HEK293 (cell line): ENCODE data around the gene SH3BP5L.

Experiments
- CTCF ChIA-PET: fragments of 350-600 bp; formaldehyde crosslinking; extraction: SDS; loops from one replicate; lab custom pipeline; 2021; ENCODE audit warnings: antibody characterized with exemption; lab: Yijun Ruan, JAX
- POLR2A ChIA-PET: fragments of 300-600 bp; formaldehyde crosslinking; extraction: SDS; loops from one replicate; lab custom pipeline; 2020; ENCODE audit warnings: antibody characterized with exemption, inconsistent platforms; lab: Yijun Ruan, JAX
- H3K27ac ChIP-seq: fragments of 200-500 bp; sonication (Bioruptor generic); 2 replicates; pipeline ENCODE4 v1.5.1; 2014; ENCODE audit warnings: low read depth, low read length, control low read depth, inconsistent platforms; ENCODE audit errors: extremely low read depth
- H3K36me3 ChIP-seq, 2 experiments: fragments of 200-500 bp in 1 of 2; sonication (Bioruptor generic) in 1 of 2; 1 replicate in 1 of 2; 2 replicates in 1 of 2; pipeline ENCODE4 v1.5.1; 2014 to 2017; ENCODE audit warnings: inconsistent platforms in 2 of 2, low read length in 2 of 2; ENCODE audit not compliant: control insufficient read depth in 2 of 2, insufficient read depth in 1 of 2
- H3K4me1 ChIP-seq: fragments of 200-500 bp; sonication (Bioruptor generic); 2 replicates; pipeline ENCODE4 v1.5.1; 2014; ENCODE audit warnings: mild to moderate bottlenecking, low read length, inconsistent platforms; ENCODE audit not compliant: control insufficient read depth, insufficient read depth
- H3K4me3 ChIP-seq: 2 replicates; pipeline ENCODE4 v1.5.1; 2011; ENCODE audit warnings: low read depth, mild to moderate bottlenecking, control low read depth, low read length, moderate library complexity
- H3K9me3 ChIP-seq: fragments of 200-500 bp; sonication (Bioruptor generic); 2 replicates; pipeline ENCODE4 v1.5.1; 2014; ENCODE audit warnings: low read depth, low read length, inconsistent platforms; ENCODE audit not compliant: control insufficient read depth, insufficient read depth
- EGR2 ChIP-seq: fragments of 450-650 bp; formaldehyde crosslinking; IDR thresholded peaks from 2 replicates; pipeline ENCODE4 v1.5.1; 2016; ENCODE audit warnings: low read depth, missing biosample characterization, missing genetic modification characterization
- KLF16 ChIP-seq: fragments of 450-650 bp; formaldehyde crosslinking; IDR thresholded peaks from 2 replicates; pipeline ENCODE4 v1.5.1; 2017; ENCODE audit warnings: missing biosample characterization, missing genetic modification characterization
- KLF17 ChIP-seq: fragments of 450-650 bp; formaldehyde crosslinking; IDR thresholded peaks from 2 replicates; pipeline ENCODE4 v1.5.1; 2016; ENCODE audit warnings: missing biosample characterization, missing genetic modification characterization
- KLF9 ChIP-seq: fragments of 450-650 bp; formaldehyde crosslinking; IDR thresholded peaks from 2 replicates; pipeline ENCODE4 v1.5.1; 2016; ENCODE audit warnings: missing biosample characterization, missing genetic modification characterization, low read depth
- PRDM1 ChIP-seq: fragments of 450-650 bp; formaldehyde crosslinking; IDR thresholded peaks from 2 replicates; pipeline ENCODE4; 2016; ENCODE audit warnings: missing biosample characterization, missing genetic modification characterization
- SETDB1 ChIP-seq: IDR thresholded peaks from one replicate; pipeline ENCODE4 v1.6.1; 2017; ENCODE audit warnings: mild to moderate bottlenecking, low read length, moderate library complexity, mixed read lengths; ENCODE audit not compliant: insufficient read length
- WT1 ChIP-seq: fragments of 450-650 bp; formaldehyde crosslinking; IDR thresholded peaks from 2 replicates; pipeline ENCODE4 v1.5.1; 2016; ENCODE audit warnings: missing biosample characterization, missing genetic modification characterization
- YY1 ChIP-seq: fragments of 450-650 bp; formaldehyde crosslinking; IDR thresholded peaks from 2 replicates; pipeline ENCODE4 v1.5.1; 2018; ENCODE audit warnings: missing biosample characterization, missing genetic modification characterization
- ZBTB21 ChIP-seq: fragments of 450-650 bp; formaldehyde crosslinking; IDR thresholded peaks from 2 replicates; pipeline ENCODE4 v1.5.1; 2017; ENCODE audit warnings: missing biosample characterization, missing genetic modification characterization
- ZBTB49 ChIP-seq: fragments of 450-650 bp; formaldehyde crosslinking; IDR thresholded peaks from 2 replicates; pipeline ENCODE4 v1.5.1; 2016; ENCODE audit warnings: missing biosample characterization, missing genetic modification characterization, low read depth
- ZBTB8A ChIP-seq: fragments of 450-650 bp; formaldehyde crosslinking; IDR thresholded peaks from 2 replicates; pipeline ENCODE4 v1.5.1; 2016; ENCODE audit warnings: missing biosample characterization, missing genetic modification characterization
- ZFHX2 ChIP-seq: fragments of 450-650 bp; formaldehyde crosslinking; conservative IDR thresholded peaks from 2 replicates; pipeline ENCODE4 v1.5.1; 2016; ENCODE audit warnings: missing biosample characterization, missing genetic modification characterization
- ZNF10 ChIP-seq: fragments of 450-650 bp; formaldehyde crosslinking; IDR thresholded peaks from 2 replicates; pipeline ENCODE4 v1.5.1; 2017; ENCODE audit warnings: missing biosample characterization, missing genetic modification characterization
- ZNF140 ChIP-seq: fragments of 450-650 bp; formaldehyde crosslinking; IDR thresholded peaks from 2 replicates; pipeline ENCODE4 v1.5.1; 2016; ENCODE audit warnings: missing biosample characterization, missing genetic modification characterization
- ZNF148 ChIP-seq: fragments of 450-650 bp; formaldehyde crosslinking; IDR thresholded peaks from 2 replicates; pipeline ENCODE4 v1.5.0; 2017; ENCODE audit warnings: missing biosample characterization, missing genetic modification characterization, borderline replicate concordance
- ZNF184 ChIP-seq: fragments of 450-650 bp; IDR thresholded peaks from 2 replicates; pipeline ENCODE4 v1.5.1; 2018; ENCODE audit warnings: missing biosample characterization, mild to moderate bottlenecking, missing genetic modification characterization
- ZNF335 ChIP-seq: fragments of 450-650 bp; formaldehyde crosslinking; conservative IDR thresholded peaks from 2 replicates; pipeline ENCODE4 v1.5.1; 2016; ENCODE audit warnings: missing biosample characterization, missing genetic modification characterization
- ZNF48 ChIP-seq: fragments of 450-650 bp; formaldehyde crosslinking; IDR thresholded peaks from 2 replicates; pipeline ENCODE4 v1.5.1; 2016; ENCODE audit warnings: missing biosample characterization, missing genetic modification characterization
- ZNF555 ChIP-seq: fragments of 450-650 bp; formaldehyde crosslinking; conservative IDR thresholded peaks from 2 replicates; pipeline ENCODE4 v1.5.1; 2017; ENCODE audit warnings: missing biosample characterization, mild to moderate bottlenecking, missing genetic modification characterization, inconsistent platforms
- ZNF580 ChIP-seq: fragments of 450-650 bp; formaldehyde crosslinking; IDR thresholded peaks from 2 replicates; pipeline ENCODE4 v1.5.1; 2016; ENCODE audit warnings: missing biosample characterization, missing genetic modification characterization
- ZNF585B ChIP-seq: fragments of 450-650 bp; formaldehyde crosslinking; IDR thresholded peaks from 2 replicates; pipeline ENCODE4 v1.5.1; 2016; ENCODE audit warnings: missing biosample characterization, missing genetic modification characterization
- ZNF621 ChIP-seq: fragments of 450-650 bp; formaldehyde crosslinking; IDR thresholded peaks from 2 replicates; pipeline ENCODE4 v1.5.1; 2017; ENCODE audit warnings: missing biosample characterization, missing genetic modification characterization
- ZNF645 ChIP-seq: fragments of 450-650 bp; formaldehyde crosslinking; IDR thresholded peaks from 2 replicates; pipeline ENCODE4; 2016; ENCODE audit warnings: missing biosample characterization, missing genetic modification characterization
- ZXDB ChIP-seq: fragments of 450-650 bp; formaldehyde crosslinking; IDR thresholded peaks from 2 replicates; pipeline ENCODE4 v1.5.1; 2016; ENCODE audit warnings: missing biosample characterization, missing genetic modification characterization
- TF ChIP-seq, protein P1 (sequence below): fragments of 450-650 bp; formaldehyde crosslinking; IDR thresholded peaks from 2 replicates; pipeline ENCODE4 v1.5.1; 2017; ENCODE audit warnings: missing biosample characterization, missing genetic modification characterization
- TF ChIP-seq, protein P2 (sequence below): fragments of 450-650 bp; formaldehyde crosslinking; conservative IDR thresholded peaks from 2 replicates; pipeline ENCODE4 v1.5.1; 2016; ENCODE audit warnings: low read depth, missing biosample characterization, missing genetic modification characterization

SH3BP5L gene

GRCh38 chr1:248872752-248873408 is 47.2 kb upstream of the SH3BP5L start:
- POLR2A ChIA-PET, result interaction anchor here (0.8 to 1.4 kb wide), 3 partner anchors 14 to 47 kb away, joined by 4 read pairs; partner anchors contain the start of genes SH3BP5L, ZNF672 and ZNF692
- Histone ChIP-seq H3K36me3 (no peaks in the 10 kb centered on the region), H3K27ac (peak overlapping the region; percentile 38; the same call in 1 of the 2 replicates), H3K4me1 (no peaks in the 10 kb centered on the region), H3K4me3 (peak overlapping the region; percentile 57), H3K9me3 (no peaks in the 10 kb centered on the region)
- CTCF ChIA-PET, result interaction anchor here (0.6 kb wide), 1 partner anchor 1049 kb away, joined by 3 read pairs; no protein-coding TSS in a partner anchor
- peak; percentile 68 for TF ChIP-seq ZNF335 (tag by site-specific recombination)
- TF ChIP-seq ZNF48 (tag by site-specific recombination), result no peak
- TF ChIP-seq YY1, result no peak
- no peak for TF ChIP-seq SETDB1
- no peak for TF ChIP-seq WT1
- 0 out of 2 replicates have a peak, but pooled peaks have one; percentile 31 for TF ChIP-seq KLF9 (tag by site-specific recombination)
- no peak for TF ChIP-seq ZBTB49 (tag by site-specific recombination)
- TF ChIP-seq KLF16 (tag by site-specific recombination), result no peak
- TF ChIP-seq, protein P1, sequence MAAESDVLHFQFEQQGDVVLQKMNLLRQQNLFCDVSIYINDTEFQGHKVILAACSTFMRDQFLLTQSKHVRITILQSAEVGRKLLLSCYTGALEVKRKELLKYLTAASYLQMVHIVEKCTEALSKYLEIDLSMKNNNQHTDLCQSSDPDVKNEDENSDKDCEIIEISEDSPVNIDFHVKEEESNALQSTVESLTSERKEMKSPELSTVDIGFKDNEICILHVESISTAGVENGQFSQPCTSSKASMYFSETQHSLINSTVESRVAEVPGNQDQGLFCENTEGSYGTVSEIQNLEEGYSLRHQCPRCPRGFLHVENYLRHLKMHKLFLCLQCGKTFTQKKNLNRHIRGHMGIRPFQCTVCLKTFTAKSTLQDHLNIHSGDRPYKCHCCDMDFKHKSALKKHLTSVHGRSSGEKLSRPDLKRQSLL (tag by site-specific recombination), result 0 out of 2 replicates have a peak, but pooled peaks have one; percentile 45
- no peak for TF ChIP-seq KLF17 (tag by site-specific recombination)
- no peak for TF ChIP-seq ZNF555 (tag by site-specific recombination)
- no peak for TF ChIP-seq ZNF585B
- TF ChIP-seq, protein P2, sequence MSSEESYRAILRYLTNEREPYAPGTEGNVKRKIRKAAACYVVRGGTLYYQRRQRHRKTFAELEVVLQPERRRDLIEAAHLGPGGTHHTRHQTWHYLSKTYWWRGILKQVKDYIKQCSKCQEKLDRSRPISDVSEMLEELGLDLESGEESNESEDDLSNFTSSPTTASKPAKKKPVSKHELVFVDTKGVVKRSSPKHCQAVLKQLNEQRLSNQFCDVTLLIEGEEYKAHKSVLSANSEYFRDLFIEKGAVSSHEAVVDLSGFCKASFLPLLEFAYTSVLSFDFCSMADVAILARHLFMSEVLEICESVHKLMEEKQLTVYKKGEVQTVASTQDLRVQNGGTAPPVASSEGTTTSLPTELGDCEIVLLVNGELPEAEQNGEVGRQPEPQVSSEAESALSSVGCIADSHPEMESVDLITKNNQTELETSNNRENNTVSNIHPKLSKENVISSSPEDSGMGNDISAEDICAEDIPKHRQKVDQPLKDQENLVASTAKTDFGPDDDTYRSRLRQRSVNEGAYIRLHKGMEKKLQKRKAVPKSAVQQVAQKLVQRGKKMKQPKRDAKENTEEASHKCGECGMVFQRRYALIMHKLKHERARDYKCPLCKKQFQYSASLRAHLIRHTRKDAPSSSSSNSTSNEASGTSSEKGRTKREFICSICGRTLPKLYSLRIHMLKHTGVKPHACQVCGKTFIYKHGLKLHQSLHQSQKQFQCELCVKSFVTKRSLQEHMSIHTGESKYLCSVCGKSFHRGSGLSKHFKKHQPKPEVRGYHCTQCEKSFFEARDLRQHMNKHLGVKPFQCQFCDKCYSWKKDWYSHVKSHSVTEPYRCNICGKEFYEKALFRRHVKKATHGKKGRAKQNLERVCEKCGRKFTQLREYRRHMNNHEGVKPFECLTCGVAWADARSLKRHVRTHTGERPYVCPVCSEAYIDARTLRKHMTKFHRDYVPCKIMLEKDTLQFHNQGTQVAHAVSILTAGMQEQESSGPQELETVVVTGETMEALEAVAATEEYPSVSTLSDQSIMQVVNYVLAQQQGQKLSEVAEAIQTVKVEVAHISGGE (tag by site-specific recombination), result no peak
- no peak for TF ChIP-seq ZBTB21 (tag by site-specific recombination)
- TF ChIP-seq ZFHX2 (tag by site-specific recombination), result peak; percentile 38
- TF ChIP-seq ZNF645 (tag by site-specific recombination), result no peak
- 0 out of 2 replicates have a peak, but pooled peaks have one; percentile 29 for TF ChIP-seq ZNF580
- TF ChIP-seq EGR2 (tag by site-specific recombination), result 0 out of 2 replicates have a peak, but pooled peaks have one; percentile 8
- TF ChIP-seq ZNF184 (tag by site-specific recombination), result no peak
- peak; percentile 58; the same call in 1 of the 2 replicates for TF ChIP-seq ZXDB (tag by site-specific recombination)
- TF ChIP-seq ZNF621 (tag by site-specific recombination), result no peak
- TF ChIP-seq PRDM1 (tag by site-specific recombination), result no peak
- no peak for TF ChIP-seq ZNF140 (tag by site-specific recombination)
- no peak for TF ChIP-seq ZNF148 (tag by site-specific recombination)
- no peak for TF ChIP-seq ZNF10 (tag by site-specific recombination)
- no peak for TF ChIP-seq ZBTB8A (tag by site-specific recombination)
